Ovary (tissue), 3 donors: ENCODE measurements around the gene SPATA16.

Experiments
- CTCF ChIP-seq, 3 donors: fragments of 450-650 bp in 2 of 3; fragments of 200-600 bp in 1 of 3; IDR thresholded peaks; one replicate each; pipeline versions ENCODE4 v1.5.1 to v1.8.0; 2016 to 2022; ENCODE audit warnings: antibody characterized with exemption in 3 of 3, mild to moderate bottlenecking in 1 of 3
- EP300 ChIP-seq: sonication (generic); formaldehyde crosslinking; IDR thresholded peaks from one replicate; pipeline ENCODE4 v1.6.1; 2017; ENCODE audit warnings: antibody characterized with exemption
- POLR2A ChIP-seq: fragments of 450-650 bp; IDR thresholded peaks from one replicate; pipeline ENCODE4 v1.6.1; 2017; ENCODE audit warnings: antibody characterized with exemption, mild to moderate bottlenecking, moderate library complexity
- donor health status: DM: no; HTN: no; CAD: no.

GRCh38 chr3:172965256-172965655, 175.8 kb downstream of the SPATA16 start:
- TF ChIP-seq CTCF (IDR thresholded peaks at IDR 0.05) = no peak
- TF ChIP-seq POLR2A = no peak
- TF ChIP-seq EP300 = no peak
